CD8-positive, alpha-beta memory T cell (primary cell): ENCODE results near the gene KIF1B. TPM values are rescaled to one million over a fixed set of nuclear protein-coding genes. Genes with fewer than 3 reads are reported as not detected.
A peak's percentile ranks its signal among the peaks of the same experiment; 100 is the strongest.

Experiments
- CTCF ChIA-PET: fragments of 350-600 bp; sonication (Branson Sonifier 250); formaldehyde crosslinking; loops from one replicate; lab custom pipeline; 2021; ENCODE audit warnings: antibody characterized with exemption; lab: Charles Lee
- POLR2A ChIA-PET: fragments of 350-600 bp; sonication (Branson Sonifier 250); formaldehyde crosslinking; loops from one replicate; lab custom pipeline; 2021; ENCODE audit warnings: antibody characterized with exemption; lab: Charles Lee
- DNase-seq, 5 donors: peaks; one replicate each; pipeline versions ENCODE4 v3.0.0 to v3.0.0-alpha.2; 2020 to 2022; ENCODE audit warnings: mixed read lengths in 1 of 5
- H3K27ac ChIP-seq: one replicate; pipeline ENCODE4 v1.7.0; 2013; ENCODE audit warnings: low read depth, mild to moderate bottlenecking, low read length, moderate library complexity
- H3K27me3 ChIP-seq: 2 replicates; pipeline ENCODE4 v1.7.0; 2013; ENCODE audit warnings: low read length, mild to moderate bottlenecking; ENCODE audit not compliant: insufficient read depth, poor library complexity, severe bottlenecking
- H3K36me3 ChIP-seq: 2 replicates; pipeline ENCODE4 v1.7.0; 2013; ENCODE audit warnings: mild to moderate bottlenecking, low read length, moderate library complexity; ENCODE audit not compliant: insufficient read depth
- H3K4me1 ChIP-seq: 2 replicates; pipeline ENCODE4 v1.7.0; 2013; ENCODE audit warnings: mild to moderate bottlenecking, low read length, moderate library complexity; ENCODE audit not compliant: insufficient read depth
- H3K4me3 ChIP-seq: 2 replicates; pipeline ENCODE4 v1.7.0; 2013; ENCODE audit warnings: mild to moderate bottlenecking, low read length
- H3K9me3 ChIP-seq: 2 replicates; pipeline ENCODE4 v1.7.0; 2013; ENCODE audit warnings: mild to moderate bottlenecking, low read length
- H3K27ac Mint-ChIP-seq, 8 donors: one replicate each; pipeline ENCODE4 v1.8.0; 2020 to 2021; ENCODE audit warnings: mixed read lengths in 8 of 8, mild to moderate bottlenecking in 6 of 8, inconsistent platforms in 3 of 8, moderate library complexity in 3 of 8
- H3K27me3 Mint-ChIP-seq, 2 donors: one replicate each; pipeline ENCODE4 v1.8.0; 2020 to 2021; ENCODE audit warnings: mixed read lengths in 2 of 2, mild to moderate bottlenecking in 1 of 2, moderate library complexity in 1 of 2
- H3K36me3 Mint-ChIP-seq, 3 donors: one replicate each; pipeline ENCODE4 v1.8.0; 2020 to 2021; ENCODE audit warnings: mixed read lengths in 3 of 3, inconsistent platforms in 1 of 3, mild to moderate bottlenecking in 1 of 3
- H3K4me1 Mint-ChIP-seq, 3 donors: one replicate each; pipeline ENCODE4 v1.8.0; 2020 to 2021; ENCODE audit warnings: mixed read lengths in 3 of 3, inconsistent platforms in 1 of 3, mild to moderate bottlenecking in 1 of 3
- H3K4me3 Mint-ChIP-seq, 7 donors: one replicate each; pipeline ENCODE4 v1.8.0; 2020 to 2021; ENCODE audit warnings: mixed read lengths in 7 of 7, mild to moderate bottlenecking in 6 of 7, moderate library complexity in 4 of 7, inconsistent platforms in 2 of 7
- H3K9me3 Mint-ChIP-seq, 5 donors: one replicate each; pipeline ENCODE4 v1.8.0; 2020 to 2022; ENCODE audit warnings: mixed read lengths in 5 of 5, mild to moderate bottlenecking in 3 of 5, moderate library complexity in 2 of 5, inconsistent platforms in 1 of 5
- polyA plus RNA-seq: library from polyadenylated mRNA; unstranded; fragments of 300-500 nt; fragmentation: Illumina TruSeq; gene quantifications from one replicate; pipeline ENCODE4 v1.2.3, GENCODE V29; 2021
- total RNA-seq, 2 experiments: library from RNA; stranded (reverse); gene quantifications; one replicate each; pipeline ENCODE4 v1.2.3, GENCODE V29; 2021

Gene KIF1B
- total and polyA plus RNA-seq, 3 experiments from 2014 or later = 2.6 to 17.8 (median 17.5) TPM

- no peaks in the 10 kb centered on the region for H3K27me3 ChIP-seq
- ChIA-PET CTCF (interaction anchor here (1.1 kb wide), 1 partner anchor 16 kb away, joined by 5 read pairs; the partner anchor contains the start of gene KIF1B), POLR2A (no interaction called here)
- H3K4me3 Mint-ChIP-seq = no peak overlapping the region
- DNase-seq = no peak
- no peaks in the 10 kb centered on the region for H3K9me3 Mint-ChIP-seq
- no peaks in the 10 kb centered on the region for H3K4me1 ChIP-seq
- no peaks in the 10 kb centered on the region for H3K9me3 ChIP-seq
- H3K36me3 ChIP-seq = no peaks in the 10 kb centered on the region
- no peak overlapping the region for H3K27ac ChIP-seq
- H3K27me3 Mint-ChIP-seq = no peaks in the 10 kb centered on the region
- peak overlapping the region in 1 of 8 donors; percentile 1 for H3K27ac Mint-ChIP-seq
- peaks cover 6 to 16% (median 12%) of the 10 kb centered on the region in 3 donors for H3K4me1 Mint-ChIP-seq
- H3K36me3 Mint-ChIP-seq = no peaks in the 10 kb centered on the region
- no peak overlapping the region for H3K4me3 ChIP-seq
These were observed 15.2 kb downstream of the KIF1B start for GRCh38 chr1:10225573-10225972.

GRCh38 chr1:10228528-10228927 is 18.2 kb downstream of the KIF1B start:
- H3K36me3 ChIP-seq = no peaks in the 10 kb centered on the region
- CTCF ChIA-PET = interaction anchor here (1.2 to 2.4 kb wide), 2 partner anchors 12 to 18 kb away, joined by 4 to 6 read pairs; partner anchors contain the start of gene KIF1B
- H3K4me3 Mint-ChIP-seq = no peak overlapping the region

GRCh38 chr1:10229903-10230302 is 19.5 kb downstream of the KIF1B start:
- no peak overlapping the region for H3K27ac Mint-ChIP-seq
- H3K4me1 Mint-ChIP-seq = peaks cover 6 to 22% (median 13%) of the 10 kb centered on the region in 3 donors
- POLR2A ChIA-PET = no interaction called here
- Histone ChIP-seq H3K4me3 (no peak overlapping the region), H3K27ac (no peak overlapping the region), H3K36me3 (no peaks in the 10 kb centered on the region), H3K27me3 (no peaks in the 10 kb centered on the region), H3K9me3 (no peaks in the 10 kb centered on the region), H3K4me1 (no peaks in the 10 kb centered on the region)
- CTCF ChIA-PET = no interaction called here
- no peak overlapping the region for H3K4me3 Mint-ChIP-seq
- H3K27me3 Mint-ChIP-seq = no peaks in the 10 kb centered on the region
- H3K36me3 Mint-ChIP-seq = peaks cover 0 to 4% (median 0%) of the 10 kb centered on the region in 3 donors
- DNase-seq = no peak
- no peaks in the 10 kb centered on the region for H3K9me3 Mint-ChIP-seq

More at GRCh38 chr1:10228528-10228927, 18.2 kb downstream of the KIF1B start:
- Histone ChIP-seq H3K27me3 (no peaks in the 10 kb centered on the region), H3K4me3 (no peak overlapping the region), H3K27ac (no peak overlapping the region), H3K4me1 (no peaks in the 10 kb centered on the region), H3K9me3 (no peaks in the 10 kb centered on the region)
- POLR2A ChIA-PET = interaction anchor here (1.0 kb wide), 1 partner anchor 18 kb away, joined by 4 read pairs; the partner anchor contains the start of gene KIF1B
- peaks cover 6 to 22% (median 13%) of the 10 kb centered on the region in 3 donors for H3K4me1 Mint-ChIP-seq
- no peak overlapping the region for H3K27ac Mint-ChIP-seq
- H3K9me3 Mint-ChIP-seq = no peaks in the 10 kb centered on the region
- H3K36me3 Mint-ChIP-seq = peaks cover 0 to 1% (median 0%) of the 10 kb centered on the region in 3 donors
- no peak for DNase-seq
- no peaks in the 10 kb centered on the region for H3K27me3 Mint-ChIP-seq

- no peak for DNase-seq
- Mint-ChIP-seq H3K4me3 (no peak overlapping the region), H3K36me3 (peaks cover 0 to 8% (median 0%) of the 10 kb centered on the region in 3 donors), H3K4me1 (peaks cover 2 to 13% (median 12%) of the 10 kb centered on the region in 3 donors), H3K9me3 (no peaks in the 10 kb centered on the region), H3K27ac (no peak overlapping the region), H3K27me3 (no peaks in the 10 kb centered on the region)
- H3K27me3 ChIP-seq = no peaks in the 10 kb centered on the region
- POLR2A ChIA-PET = no interaction called here
- no peak overlapping the region for H3K27ac ChIP-seq
- H3K4me3 ChIP-seq = no peak overlapping the region
- CTCF ChIA-PET = no interaction called here
- no peaks in the 10 kb centered on the region for H3K4me1 ChIP-seq
- no peaks in the 10 kb centered on the region for H3K9me3 ChIP-seq
- no peaks in the 10 kb centered on the region for H3K36me3 ChIP-seq
These were observed 21.8 kb downstream of the KIF1B start for GRCh38 chr1:10232163-10232562.

- peak overlapping the region in 1 of 8 donors; percentile 57 for H3K27ac Mint-ChIP-seq
- no peaks in the 10 kb centered on the region for H3K4me1 ChIP-seq
- H3K9me3 ChIP-seq = no peaks in the 10 kb centered on the region
- no peak overlapping the region for H3K4me3 ChIP-seq
- CTCF ChIA-PET = interaction anchor here (2.4 kb wide), 1 partner anchor 26 kb away, joined by 10 read pairs; the partner anchor contains the start of gene KIF1B
- DNase-seq = no peak
- peaks cover 0 to 8% (median 0%) of the 10 kb centered on the region in 3 donors for H3K36me3 Mint-ChIP-seq
- H3K36me3 ChIP-seq = no peaks in the 10 kb centered on the region
- H3K9me3 Mint-ChIP-seq = no peaks in the 10 kb centered on the region
- POLR2A ChIA-PET = no interaction called here
- no peak overlapping the region for H3K4me3 Mint-ChIP-seq
- no peaks in the 10 kb centered on the region for H3K27me3 ChIP-seq
- no peak overlapping the region for H3K27ac ChIP-seq
- H3K4me1 Mint-ChIP-seq = peaks cover 0 to 14% (median 4%) of the 10 kb centered on the region in 3 donors
- no peaks in the 10 kb centered on the region for H3K27me3 Mint-ChIP-seq
These were observed 26.2 kb downstream of the KIF1B start for GRCh38 chr1:10236405-10237156.

GRCh38 chr1:10237157-10237539 is 26.8 kb downstream of the KIF1B start:
- Histone ChIP-seq H3K4me3 (no peak overlapping the region), H3K4me1 (no peaks in the 10 kb centered on the region), H3K27me3 (no peaks in the 10 kb centered on the region), H3K36me3 (no peaks in the 10 kb centered on the region), H3K27ac (no peak overlapping the region), H3K9me3 (no peaks in the 10 kb centered on the region)
- Mint-ChIP-seq H3K36me3 (peaks cover 0 to 8% (median 0%) of the 10 kb centered on the region in 3 donors), H3K4me1 (peaks cover 0 to 17% (median 0%) of the 10 kb centered on the region in 3 donors), H3K9me3 (no peaks in the 10 kb centered on the region), H3K27ac (no peak overlapping the region), H3K4me3 (no peak overlapping the region), H3K27me3 (no peaks in the 10 kb centered on the region)
- DNase-seq = no peak
- ChIA-PET CTCF (interaction anchor here (2.4 kb wide), 1 partner anchor 27 kb away, joined by 10 read pairs; the partner anchor contains the start of gene KIF1B), POLR2A (no interaction called here)

- H3K4me3 Mint-ChIP-seq = no peak overlapping the region
- no peak overlapping the region for H3K27ac Mint-ChIP-seq
- H3K4me1 Mint-ChIP-seq = peaks cover 3 to 12% (median 4%) of the 10 kb centered on the region in 3 donors
- H3K36me3 Mint-ChIP-seq = peaks cover 0 to 4% (median 0%) of the 10 kb centered on the region in 3 donors
- ChIA-PET CTCF (no interaction called here), POLR2A (no interaction called here)
- Histone ChIP-seq H3K9me3 (no peaks in the 10 kb centered on the region), H3K27ac (no peak overlapping the region), H3K27me3 (no peaks in the 10 kb centered on the region), H3K4me3 (no peak overlapping the region), H3K4me1 (no peaks in the 10 kb centered on the region), H3K36me3 (no peaks in the 10 kb centered on the region)
- DNase-seq = no peak
- H3K9me3 Mint-ChIP-seq = no peaks in the 10 kb centered on the region
- no peaks in the 10 kb centered on the region for H3K27me3 Mint-ChIP-seq
These were observed 31.8 kb downstream of the KIF1B start for GRCh38 chr1:10242135-10242534.

- H3K4me3 Mint-ChIP-seq = no peak overlapping the region
- peaks cover 0 to 5% (median 0%) of the 10 kb centered on the region in 3 donors for H3K36me3 Mint-ChIP-seq
- H3K36me3 ChIP-seq = no peaks in the 10 kb centered on the region
- H3K9me3 Mint-ChIP-seq = no peaks in the 10 kb centered on the region
- CTCF ChIA-PET = no interaction called here
- no peaks in the 10 kb centered on the region for H3K27me3 ChIP-seq
- DNase-seq = no peak
- no peaks in the 10 kb centered on the region for H3K4me1 ChIP-seq
- no peaks in the 10 kb centered on the region for H3K27me3 Mint-ChIP-seq
- POLR2A ChIA-PET = no interaction called here
- H3K27ac Mint-ChIP-seq = peak overlapping the region in 2 of 8 donors; percentile 34 to 41
- H3K4me1 Mint-ChIP-seq = peaks cover 3 to 8% (median 4%) of the 10 kb centered on the region in 3 donors
- H3K4me3 ChIP-seq = no peak overlapping the region
- H3K27ac ChIP-seq = no peak overlapping the region
- no peaks in the 10 kb centered on the region for H3K9me3 ChIP-seq
These were observed 32.4 kb downstream of the KIF1B start for GRCh38 chr1:10242811-10243210.
